D721Med (cell line): Measurements from ENCODE around the gene PTPRT.

Experiments used
- DNase-seq: peaks from one replicate; pipeline ENCODE4 v3.0.0; 2011; ENCODE audit warnings: low spot score; ENCODE audit not compliant: insufficient read length
- FAIRE-seq: peaks from 2 replicates; lab custom pipeline; 2011; peaks lifted over from hg19 to GRCh38; lab: Jason Lieb, UNC
- TF ChIP-seq, protein P1 (sequence below): IDR thresholded peaks from 2 replicates; pipeline ENCODE4 v1.5.1; 2012; ENCODE audit warnings: mild to moderate bottlenecking, control low read depth; ENCODE audit not compliant: insufficient read depth; ENCODE audit errors: missing control alignments

Gene PTPRT

GRCh38 chr20:42506397-42506796 is 683.3 kb downstream of the PTPRT start:
- no peak for DNase-seq
- TF ChIP-seq, protein P1, sequence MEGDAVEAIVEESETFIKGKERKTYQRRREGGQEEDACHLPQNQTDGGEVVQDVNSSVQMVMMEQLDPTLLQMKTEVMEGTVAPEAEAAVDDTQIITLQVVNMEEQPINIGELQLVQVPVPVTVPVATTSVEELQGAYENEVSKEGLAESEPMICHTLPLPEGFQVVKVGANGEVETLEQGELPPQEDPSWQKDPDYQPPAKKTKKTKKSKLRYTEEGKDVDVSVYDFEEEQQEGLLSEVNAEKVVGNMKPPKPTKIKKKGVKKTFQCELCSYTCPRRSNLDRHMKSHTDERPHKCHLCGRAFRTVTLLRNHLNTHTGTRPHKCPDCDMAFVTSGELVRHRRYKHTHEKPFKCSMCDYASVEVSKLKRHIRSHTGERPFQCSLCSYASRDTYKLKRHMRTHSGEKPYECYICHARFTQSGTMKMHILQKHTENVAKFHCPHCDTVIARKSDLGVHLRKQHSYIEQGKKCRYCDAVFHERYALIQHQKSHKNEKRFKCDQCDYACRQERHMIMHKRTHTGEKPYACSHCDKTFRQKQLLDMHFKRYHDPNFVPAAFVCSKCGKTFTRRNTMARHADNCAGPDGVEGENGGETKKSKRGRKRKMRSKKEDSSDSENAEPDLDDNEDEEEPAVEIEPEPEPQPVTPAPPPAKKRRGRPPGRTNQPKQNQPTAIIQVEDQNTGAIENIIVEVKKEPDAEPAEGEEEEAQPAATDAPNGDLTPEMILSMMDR = no peak
- no peak for FAIRE-seq

DNA sequence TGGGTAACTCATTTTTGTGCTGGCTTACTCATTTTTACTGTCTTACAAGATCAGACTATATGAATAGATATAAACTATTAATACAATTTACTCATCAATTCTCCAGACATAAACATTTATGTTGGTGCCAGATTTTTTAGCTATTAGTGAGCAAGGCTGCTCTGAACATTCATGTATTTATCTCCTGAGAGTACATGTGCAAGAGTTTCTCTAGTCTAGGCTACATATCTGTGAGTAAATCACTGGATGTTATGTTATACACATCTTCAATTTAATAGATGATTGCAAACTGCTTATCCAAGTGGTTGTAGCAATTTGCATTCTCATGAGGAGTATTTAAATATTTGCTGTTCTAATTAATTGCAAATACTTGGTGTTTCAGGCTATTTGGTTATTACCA is 687.1 kb downstream of the PTPRT start:
- DNase-seq = no peak
- TF ChIP-seq, protein P1 = no peak
- no peak for FAIRE-seq

DNA sequence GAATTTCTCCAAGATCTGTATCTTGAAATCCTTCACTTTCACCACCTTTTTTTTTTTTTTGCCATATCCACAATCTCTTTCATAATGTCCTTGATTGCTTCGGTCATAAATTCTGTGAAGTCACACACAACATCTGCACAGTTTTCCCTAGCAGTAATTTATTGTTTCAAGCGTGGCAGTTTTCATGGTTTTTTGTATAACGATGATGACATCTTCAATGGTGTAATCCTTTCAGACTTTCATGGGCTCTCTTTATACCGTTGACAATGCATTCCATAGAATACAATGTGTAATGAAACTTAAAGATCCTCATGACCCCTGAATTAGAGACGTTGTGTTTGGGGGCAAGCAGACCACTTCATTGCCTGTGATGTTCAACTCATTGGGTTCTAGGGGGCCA is 693.1 kb downstream of the PTPRT start:
- TF ChIP-seq, protein P1 = no peak
- no peak for DNase-seq
- no peak for FAIRE-seq

- no peak for FAIRE-seq
- TF ChIP-seq, protein P1 = no peak
- no peak for DNase-seq
Observed at GRCh38 chr20:42494290-42494689, 695.4 kb downstream of the PTPRT start.

GRCh38 chr20:42493001-42493400 is 696.7 kb downstream of the PTPRT start:
- DNase-seq (no peak), FAIRE-seq (no peak)
- TF ChIP-seq, protein P1 = no peak

- TF ChIP-seq, protein P1 = no peak
- DNase-seq (no peak), FAIRE-seq (no peak)
Observed at GRCh38 chr20:42492290-42492689, 697.4 kb downstream of the PTPRT start.

DNA sequence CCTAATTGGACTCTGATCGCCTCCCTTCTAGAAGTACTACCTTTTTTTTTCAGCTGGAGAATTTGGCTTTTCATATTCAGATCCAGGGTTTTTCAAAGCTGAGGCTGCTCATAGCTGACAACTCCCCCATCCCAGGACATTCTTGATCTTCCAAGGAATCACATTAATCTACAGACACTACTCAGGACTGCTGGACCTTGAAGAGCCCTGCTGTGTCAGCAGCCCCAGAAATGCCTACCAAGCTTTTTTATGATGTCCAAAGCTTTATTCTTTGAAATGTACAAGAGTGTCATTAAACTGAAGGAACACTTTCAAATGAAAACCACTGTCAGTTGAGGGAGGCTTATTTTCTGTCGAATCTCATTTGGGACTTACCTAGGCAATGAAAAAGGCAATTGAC is 704.1 kb downstream of the PTPRT start:
- DNase-seq (no peak), FAIRE-seq (no peak)
- TF ChIP-seq, protein P1 = no peak
